GM18909 (cell line): ENCODE data around the gene BIRC5.
"Not testable (repeated sequence)": the region's sequence is repeated elsewhere in the genome, so short reads cannot be mapped to it uniquely, and the experiment has no call there.

ENCODE experiments used
- ATAC-seq: cut with Tn5 transposase; IDR thresholded peaks from one replicate; pipeline ENCODE4 v1.9.1; 2021; ENCODE audit warnings: mild to moderate bottlenecking; ENCODE audit not compliant: unreplicated experiment, poor library complexity

BIRC5 gene

GRCh38 chr17:78214016-78214705, at the start of gene BIRC5:
Gene BIRC5, plus strand, starts transcription at chr17:78214253. Its CDS starts 64 bp downstream, at chr17:78214317.
- ATAC-seq, result peak; percentile 86

- no peak for ATAC-seq
Measured at GRCh38 chr17:78164748-78165607, 49.1 kb upstream of the BIRC5 start.

GRCh38 chr17:78166416-78166815, 47.6 kb upstream of the BIRC5 start:
- no peak for ATAC-seq

- ATAC-seq, result peak; percentile 58
Measured at GRCh38 chr17:78168242-78168902, 45.7 kb upstream of the BIRC5 start, which contains the start of gene SYNGR2. Gene SYNGR2, plus strand, starts transcription at chr17:78168581. Its CDS starts 36 bp downstream, at chr17:78168617.

- ATAC-seq, result peak; percentile 21
Measured at GRCh38 chr17:78168903-78169793, 44.9 kb upstream of the BIRC5 start.

- no peak for ATAC-seq
Measured at GRCh38 chr17:78170692-78171590, 43.1 kb upstream of the BIRC5 start.

GRCh38 chr17:78171591-78172248, 42.3 kb upstream of the BIRC5 start:
- ATAC-seq, result not testable (repeated sequence)

GRCh38 chr17:78172249-78173051, 41.6 kb upstream of the BIRC5 start:
- ATAC-seq, result no peak

- peak; percentile 32 for ATAC-seq
Measured at GRCh38 chr17:78173097-78173715, 40.8 kb upstream of the BIRC5 start.

- no peak for ATAC-seq
Measured at GRCh38 chr17:78174346-78174869, 39.6 kb upstream of the BIRC5 start.

- no peak for ATAC-seq
Measured at GRCh38 chr17:78174870-78175642, 39.0 kb upstream of the BIRC5 start.

GRCh38 chr17:78175643-78175981, 38.4 kb upstream of the BIRC5 start:
- no peak for ATAC-seq

- ATAC-seq, result peak; percentile 50
Measured at GRCh38 chr17:78176548-78177025, 37.5 kb upstream of the BIRC5 start.

- no peak for ATAC-seq
Measured at GRCh38 chr17:78179372-78179771, 34.7 kb upstream of the BIRC5 start.

- no peak for ATAC-seq
Measured at GRCh38 chr17:78180083-78180482, 34.0 kb upstream of the BIRC5 start.

- ATAC-seq, result no peak
Measured at GRCh38 chr17:78180508-78180907, 33.5 kb upstream of the BIRC5 start.
